K562 (cell line): ENCODE data around the gene DNASE1L1. TPM values are rescaled to one million over a fixed set of nuclear protein-coding genes. Genes with fewer than 3 reads are reported as not detected.

Experiments
- ARID1B ChIP-seq: fragments of 450-650 bp; IDR thresholded peaks from 2 replicates; pipeline ENCODE4 v1.6.1; 2016; ENCODE audit warnings: antibody characterized with exemption, mild to moderate bottlenecking, inconsistent platforms
- CCNT2 ChIP-seq: IDR thresholded peaks from 2 replicates; pipeline ENCODE4 v1.6.1; 2011; ENCODE audit warnings: borderline replicate concordance, low read depth, mild to moderate bottlenecking, moderate library complexity, mixed read lengths, low read length; ENCODE audit not compliant: insufficient read length; ENCODE audit errors: extremely low read depth
- CREM ChIP-seq: IDR thresholded peaks from 2 replicates; pipeline ENCODE4 v1.6.1; 2014; ENCODE audit warnings: antibody characterized with exemption, low read depth
- HCFC1 ChIP-seq: IDR thresholded peaks from 2 replicates; pipeline ENCODE4 v1.6.1; 2012; ENCODE audit warnings: low read depth, low read length, improper control_type of control experiment
- JUND ChIP-seq, 2 experiments: IDR thresholded peaks; 2 replicates in 1 of 2; 3 replicates in 1 of 2; pipeline ENCODE4 v1.6.1; 2011; ENCODE audit warnings: borderline replicate concordance in 2 of 2, low read depth in 2 of 2, low read length in 2 of 2, improper control_type of control experiment in 1 of 2, missing biosample characterization in 1 of 2, missing genetic modification characterization in 1 of 2, missing genetic modification reagents in 1 of 2
- PHF20 ChIP-seq: fragments of 450-650 bp; IDR thresholded peaks from 2 replicates; pipeline ENCODE4 v1.6.1; 2018; ENCODE audit not compliant: partially characterized antibody
- PML ChIP-seq: IDR thresholded peaks from 2 replicates; pipeline ENCODE4 v1.6.1; 2012; ENCODE audit warnings: low read length, inconsistent platforms
- RB1 ChIP-seq: fragments of 450-650 bp; IDR thresholded peaks from 2 replicates; pipeline ENCODE4 v1.6.1; 2017; ENCODE audit warnings: low read depth, mild to moderate bottlenecking
- RNF2 ChIP-seq: sonication (generic); IDR thresholded peaks from 2 replicates; pipeline ENCODE4 v1.6.1; 2016
- SAFB ChIP-seq: fragments of 200-400 bp; formaldehyde crosslinking; IDR thresholded peaks from 2 replicates; pipeline ENCODE4 v1.6.1; 2017; ENCODE audit warnings: low read depth, low read length, borderline replicate concordance
- TOE1 ChIP-seq, 2 experiments: fragments of 450-650 bp in 1 of 2; sonication (generic) in 1 of 2; formaldehyde crosslinking in 1 of 2; IDR thresholded peaks; 2 replicates each; pipeline versions ENCODE4 v1.7.1 to v1.8.0; 2016 to 2022; ENCODE audit warnings: borderline replicate concordance in 2 of 2, mild to moderate bottlenecking in 2 of 2, antibody characterized with exemption in 1 of 2, inconsistent platforms in 1 of 2, low read depth in 1 of 2, missing genetic modification reagents in 1 of 2, moderate library complexity in 1 of 2
- YY1 ChIP-seq, 3 experiments: IDR thresholded peaks; 2 replicates each; pipeline ENCODE4 v1.6.1; 2011; ENCODE audit warnings: low read length in 2 of 3, mild to moderate bottlenecking in 2 of 3, moderate library complexity in 2 of 3, borderline replicate concordance in 1 of 3, control low read depth in 1 of 3, low read depth in 1 of 3; ENCODE audit not compliant: insufficient read depth in 3 of 3, insufficient replicate concordance in 2 of 3, control insufficient read depth in 1 of 3, insufficient read length in 1 of 3; ENCODE audit errors: extremely low read depth in 1 of 3
- ZNF12 ChIP-seq: sonication (generic); formaldehyde crosslinking; IDR thresholded peaks from 2 replicates; pipeline ENCODE4 v1.4.0; 2020; ENCODE audit warnings: mild to moderate bottlenecking, missing genetic modification reagents
- ZNF408 ChIP-seq: fragments of 250-450 bp; sonication (Bioruptor Pico); IDR thresholded peaks from 2 replicates; pipeline ENCODE4 v1.4.0; 2020; ENCODE audit warnings: low read depth, mild to moderate bottlenecking, moderate library complexity
- ZNF436 ChIP-seq: fragments of 250-450, 450-650 bp; sonication (Bioruptor Pico); formaldehyde crosslinking; IDR thresholded peaks from 2 replicates; pipeline ENCODE4 v1.7.0; 2020; ENCODE audit warnings: mild to moderate bottlenecking
- polyA plus RNA-seq, 8 experiments: library from polyadenylated mRNA; depleted of rRNA in 4 of 8; stranded (reverse) in 5 of 8; unstranded in 3 of 8; fragments of >200 nt; fragmentation: Nextera tagmentation in 2 of 8; fragmentation: Illumina TruSeq in 1 of 8; extraction: Ambion mirVana in 2 of 8; extraction: Trizol in 1 of 8; gene quantifications; 2 replicates each; pipeline versions ENCODE4 v1.2.1 to v1.2.3, GENCODE V29; 2011 to 2014; ENCODE audit warnings: inconsistent platforms in 1 of 8, missing spikeins in 1 of 8
- total RNA-seq, 7 experiments: library from RNA; depleted of rRNA in 6 of 7; stranded (reverse); fragments of >200 nt in 6 of 7; fragmentation: Illumina TruSeq in 2 of 7; extraction: Trizol in 2 of 7; gene quantifications; 2 replicates each; pipeline versions ENCODE4 v1.2.1 to v1.2.3, GENCODE V29; 2011 to 2021; ENCODE audit warnings: low replicate concordance in 1 of 7
- TF ChIP-seq, protein P1 (sequence below), 2 experiments: fragments of 450-650 bp; IDR thresholded peaks; 2 replicates each; pipeline ENCODE4 v1.6.1; 2018; ENCODE audit warnings: mild to moderate bottlenecking in 2 of 2, low read depth in 1 of 2; ENCODE audit not compliant: partially characterized antibody in 2 of 2
- TF ChIP-seq, protein P2 (sequence below): fragments of 250-450 bp; sonication (Bioruptor Pico); IDR thresholded peaks from 2 replicates; pipeline ENCODE4 v1.5.0; 2021; ENCODE audit warnings: mild to moderate bottlenecking, borderline replicate concordance

Gene DNASE1L1
- total and polyA plus RNA-seq, 9 of the 15 experiments (the other 6 are each of a cell fraction or from before 2014, with no cell fraction given): 0.73 to 12.6 (median 7.9) TPM

GRCh38 chrX:154371017-154371788, 37.9 kb downstream of the DNASE1L1 start (continued):
- 0 out of 2 replicates have a peak, but pooled peaks have one; percentile 14 for TF ChIP-seq ARID1B
- TF ChIP-seq RB1: peak; percentile 89
- peak; percentile 86 for TF ChIP-seq SAFB
- peak; percentile 93 for TF ChIP-seq TOE1 (IDR thresholded peaks at IDR 0.05; ENCODE audit: borderline replicate concordance)
- TF ChIP-seq TOE1 (CRISPR knock-in tag; IDR thresholded peaks at IDR 0.05; ENCODE audit: borderline replicate concordance, low read depth): no peak
- peak; percentile 64; the same call in 1 of the 2 replicates for TF ChIP-seq RNF2
- peak; percentile 38; the same call in 1 of the 2 replicates for TF ChIP-seq PML
- TF ChIP-seq, protein P1, sequence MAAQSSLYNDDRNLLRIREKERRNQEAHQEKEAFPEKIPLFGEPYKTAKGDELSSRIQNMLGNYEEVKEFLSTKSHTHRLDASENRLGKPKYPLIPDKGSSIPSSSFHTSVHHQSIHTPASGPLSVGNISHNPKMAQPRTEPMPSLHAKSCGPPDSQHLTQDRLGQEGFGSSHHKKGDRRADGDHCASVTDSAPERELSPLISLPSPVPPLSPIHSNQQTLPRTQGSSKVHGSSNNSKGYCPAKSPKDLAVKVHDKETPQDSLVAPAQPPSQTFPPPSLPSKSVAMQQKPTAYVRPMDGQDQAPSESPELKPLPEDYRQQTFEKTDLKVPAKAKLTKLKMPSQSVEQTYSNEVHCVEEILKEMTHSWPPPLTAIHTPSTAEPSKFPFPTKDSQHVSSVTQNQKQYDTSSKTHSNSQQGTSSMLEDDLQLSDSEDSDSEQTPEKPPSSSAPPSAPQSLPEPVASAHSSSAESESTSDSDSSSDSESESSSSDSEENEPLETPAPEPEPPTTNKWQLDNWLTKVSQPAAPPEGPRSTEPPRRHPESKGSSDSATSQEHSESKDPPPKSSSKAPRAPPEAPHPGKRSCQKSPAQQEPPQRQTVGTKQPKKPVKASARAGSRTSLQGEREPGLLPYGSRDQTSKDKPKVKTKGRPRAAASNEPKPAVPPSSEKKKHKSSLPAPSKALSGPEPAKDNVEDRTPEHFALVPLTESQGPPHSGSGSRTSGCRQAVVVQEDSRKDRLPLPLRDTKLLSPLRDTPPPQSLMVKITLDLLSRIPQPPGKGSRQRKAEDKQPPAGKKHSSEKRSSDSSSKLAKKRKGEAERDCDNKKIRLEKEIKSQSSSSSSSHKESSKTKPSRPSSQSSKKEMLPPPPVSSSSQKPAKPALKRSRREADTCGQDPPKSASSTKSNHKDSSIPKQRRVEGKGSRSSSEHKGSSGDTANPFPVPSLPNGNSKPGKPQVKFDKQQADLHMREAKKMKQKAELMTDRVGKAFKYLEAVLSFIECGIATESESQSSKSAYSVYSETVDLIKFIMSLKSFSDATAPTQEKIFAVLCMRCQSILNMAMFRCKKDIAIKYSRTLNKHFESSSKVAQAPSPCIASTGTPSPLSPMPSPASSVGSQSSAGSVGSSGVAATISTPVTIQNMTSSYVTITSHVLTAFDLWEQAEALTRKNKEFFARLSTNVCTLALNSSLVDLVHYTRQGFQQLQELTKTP (IDR thresholded peaks at IDR 0.05; ENCODE audit: low read depth in 1 of 2, partially characterized antibody in 2 of 2): peak in 1 of 2 experiments; percentile 39
- peak; percentile 74; the same call in 1 of the 2 replicates for TF ChIP-seq ZNF12
- TF ChIP-seq PHF20: peak; percentile 45
- peak; percentile 40; the same call in 1 of the 2 replicates for TF ChIP-seq HCFC1
- TF ChIP-seq, protein P2, sequence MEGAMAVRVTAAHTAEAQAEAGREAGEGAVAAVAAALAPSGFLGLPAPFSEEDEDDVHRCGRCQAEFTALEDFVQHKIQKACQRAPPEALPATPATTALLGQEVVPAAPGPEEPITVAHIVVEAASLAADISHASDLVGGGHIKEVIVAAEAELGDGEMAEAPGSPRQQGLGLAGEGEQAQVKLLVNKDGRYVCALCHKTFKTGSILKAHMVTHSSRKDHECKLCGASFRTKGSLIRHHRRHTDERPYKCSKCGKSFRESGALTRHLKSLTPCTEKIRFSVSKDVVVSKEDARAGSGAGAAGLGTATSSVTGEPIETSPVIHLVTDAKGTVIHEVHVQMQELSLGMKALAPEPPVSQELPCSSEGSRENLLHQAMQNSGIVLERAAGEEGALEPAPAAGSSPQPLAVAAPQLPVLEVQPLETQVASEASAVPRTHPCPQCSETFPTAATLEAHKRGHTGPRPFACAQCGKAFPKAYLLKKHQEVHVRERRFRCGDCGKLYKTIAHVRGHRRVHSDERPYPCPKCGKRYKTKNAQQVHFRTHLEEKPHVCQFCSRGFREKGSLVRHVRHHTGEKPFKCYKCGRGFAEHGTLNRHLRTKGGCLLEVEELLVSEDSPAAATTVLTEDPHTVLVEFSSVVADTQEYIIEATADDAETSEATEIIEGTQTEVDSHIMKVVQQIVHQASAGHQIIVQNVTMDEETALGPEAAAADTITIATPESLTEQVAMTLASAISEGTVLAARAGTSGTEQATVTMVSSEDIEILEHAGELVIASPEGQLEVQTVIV: no peak
- TF ChIP-seq ZNF408: no peak
- peak in 2 of 3 experiments; percentile 84 to 90 for TF ChIP-seq YY1 (IDR thresholded peaks at IDR 0.05; ENCODE audit: borderline replicate concordance in 1 of 3, control insufficient read depth in 1 of 3, extremely low read depth in 1 of 3, insufficient read depth in 3 of 3, insufficient read length in 1 of 3, insufficient replicate concordance in 2 of 3, low read depth in 1 of 3, low read length in 2 of 3)
- TF ChIP-seq CREM: 0 out of 2 replicates have a peak, but pooled peaks have one; percentile 58
- TF ChIP-seq CCNT2: peak; percentile 66
- TF ChIP-seq JUND (IDR thresholded peaks at IDR 0.05; ENCODE audit: borderline replicate concordance, low read depth, low read length): peak; percentile 34; the same call in 1 of the 2 replicates
- no peak; the same call in 2 of the 3 replicates for TF ChIP-seq JUND (tag; IDR thresholded peaks at IDR 0.05; ENCODE audit: borderline replicate concordance, low read depth, low read length)
- 0 out of 2 replicates have a peak, but pooled peaks have one; percentile 24 for TF ChIP-seq ZNF436 (CRISPR knock-in tag)
